ENCODE measurements around the gene PHACTR1. TPM values are rescaled to one million over a fixed set of nuclear protein-coding genes. Genes with fewer than 3 reads are reported as not detected.

Gene PHACTR1
- total and polyA plus RNA-seq, 2 of the 4 experiments (the other 2 are of a cell fraction) = not detected

GRCh38 chr6:13195803-13196202 lies 479.2 kb downstream of the PHACTR1 start:
- no CpG with 5 or more reads among the region's 5 CpGs for WGBS, 2 experiments (ENCODE audit: extremely low coverage in 2 of 2, insufficient read length in 1 of 2)
- in situ Hi-C loops (cut with MboI; ENCODE audit: low sequenced_read_pairs) = loop anchor here (25.0 kb wide), 1 partner anchor 341 kb away; no protein-coding TSS in a partner anchor
- CTCF ChIA-PET = no interaction called here

More at GRCh38 chr6:13195803-13196202, 479.2 kb downstream of the PHACTR1 start:
- no peak overlapping the region for H4K5ac ChIP-seq (ENCODE audit: low read depth, low read length)
- H3K9ac ChIP-seq (ENCODE audit: low read depth, low read length) = no peak overlapping the region
- H3K4me1 ChIP-seq (ENCODE audit: control insufficient read depth, insufficient read depth, low read length) = no peaks in the 10 kb centered on the region
- H2AK5ac ChIP-seq (ENCODE audit: low read depth, low read length) = no peak overlapping the region
- no peaks in the 10 kb centered on the region for H3K79me1 ChIP-seq (ENCODE audit: low read depth in 1 of 2, low read length in 2 of 2)
- intact Hi-C loops (cut with micrococcal nuclease) (loop anchor here (1.0 kb wide), 3 partner anchors 107 to 136 kb away; partner anchors contain the start of gene TBC1D7), dilution Hi-C loops (cut with HindIII; ENCODE audit: low sequenced_read_pairs, unreplicated experiment) (no loop called here)
- no peaks in the 10 kb centered on the region for H3K9me1 ChIP-seq (ENCODE audit: insufficient read depth, low read length)
- H2BK120ac ChIP-seq (ENCODE audit: low read depth, low read length) = no peak overlapping the region
- DNase-seq (no peak), ATAC-seq (ENCODE audit: low read depth) (no peak)
- H4K91ac ChIP-seq (ENCODE audit: insufficient read depth, low read depth, low read length) = no peak overlapping the region
- no peaks in the 10 kb centered on the region for H3K36me3 ChIP-seq (ENCODE audit: control insufficient read depth, insufficient read depth, low read length)
- BruUV-seq (replicated peaks) = no TSS peak
- H3K27me3 ChIP-seq (ENCODE audit: control insufficient read depth, insufficient read depth, low read length) = 0 out of 2 replicates have a peak, but pooled peaks cover 4% of the 10 kb centered on the region
- no peak overlapping the region for H3K27ac ChIP-seq (ENCODE audit: insufficient read depth, low read length)
- H3K18ac ChIP-seq (ENCODE audit: low read depth, low read length) = no peak overlapping the region
- no peaks in the 10 kb centered on the region for H4K20me1 ChIP-seq (ENCODE audit: insufficient read depth, low read length)
- H3K56ac ChIP-seq (ENCODE audit: extremely low read depth, insufficient read depth, low read length) = no peak overlapping the region
- H4K8ac ChIP-seq (ENCODE audit: low read depth in 2 of 2, low read length in 2 of 2) = no peak overlapping the region
- no peak overlapping the region for H3K4ac ChIP-seq (ENCODE audit: low read depth, low read length)
- no peak overlapping the region for H3K14ac ChIP-seq (replicated peaks; ENCODE audit: low read depth, low read length)
- no peak overlapping the region for H3K4me3 ChIP-seq (ENCODE audit: insufficient read depth, low read depth, low read length)
- no peak overlapping the region for H2AK9ac ChIP-seq (replicated peaks; ENCODE audit: low read depth, low read length, poor library complexity)
- no peak overlapping the region for H3K4me2 ChIP-seq (ENCODE audit: low read depth, low read length)
- H2BK15ac ChIP-seq (ENCODE audit: low read depth, low read length) = no peak overlapping the region
- no peak overlapping the region for H2BK20ac ChIP-seq (ENCODE audit: low read depth, low read length)
- H2BK5ac ChIP-seq (ENCODE audit: low read depth, low read length, poor library complexity, severe bottlenecking) = no peak overlapping the region
- POLR2A ChIA-PET (ENCODE audit: unreplicated experiment) = no interaction called here
- no peak overlapping the region for H3K23ac ChIP-seq (ENCODE audit: low read depth, low read length)
- H3K9me3 ChIP-seq (ENCODE audit: control insufficient read depth, insufficient read depth, low read length) = no peaks in the 10 kb centered on the region
- TF ChIP-seq NFE2L2 (IDR thresholded peaks at IDR 0.05; ENCODE audit: low read depth, low read length) = no peak
- no peak for TF ChIP-seq CHD1 (IDR thresholded peaks at IDR 0.05; ENCODE audit: low read depth, low read length)
- no peak for TF ChIP-seq USF2 (IDR thresholded peaks at IDR 0.05; ENCODE audit: low read depth, low read length)
- no peak for TF ChIP-seq POLR2A (IDR thresholded peaks at IDR 0.05; ENCODE audit: low read depth, low read length)
- TF ChIP-seq MAZ (IDR thresholded peaks at IDR 0.05; ENCODE audit: borderline replicate concordance, low read depth, low read length) = no peak
- TF ChIP-seq RFX5 (IDR thresholded peaks at IDR 0.05; ENCODE audit: low read depth, low read length) = no peak
- TF ChIP-seq ELK1 (IDR thresholded peaks at IDR 0.05; ENCODE audit: borderline replicate concordance, low read depth, low read length) = no peak
- TF ChIP-seq CTCF (conservative IDR thresholded peaks at IDR 0.05; ENCODE audit: low read depth, low read length) = no peak
- TF ChIP-seq RAD21 (IDR thresholded peaks at IDR 0.05; ENCODE audit: low read length) = no peak
- TF ChIP-seq MXI1 (IDR thresholded peaks at IDR 0.05; ENCODE audit: borderline replicate concordance, low read depth, low read length) = no peak
- TF ChIP-seq CEBPB (IDR thresholded peaks at IDR 0.05; ENCODE audit: low read depth, low read length) = no peak
- H2AFZ ChIP-seq (replicated peaks; ENCODE audit: low read length, poor library complexity) = peak overlapping the region; percentile 29
